ENCODE measurements around the gene SYDE1.

The SYDE1 gene

DNA sequence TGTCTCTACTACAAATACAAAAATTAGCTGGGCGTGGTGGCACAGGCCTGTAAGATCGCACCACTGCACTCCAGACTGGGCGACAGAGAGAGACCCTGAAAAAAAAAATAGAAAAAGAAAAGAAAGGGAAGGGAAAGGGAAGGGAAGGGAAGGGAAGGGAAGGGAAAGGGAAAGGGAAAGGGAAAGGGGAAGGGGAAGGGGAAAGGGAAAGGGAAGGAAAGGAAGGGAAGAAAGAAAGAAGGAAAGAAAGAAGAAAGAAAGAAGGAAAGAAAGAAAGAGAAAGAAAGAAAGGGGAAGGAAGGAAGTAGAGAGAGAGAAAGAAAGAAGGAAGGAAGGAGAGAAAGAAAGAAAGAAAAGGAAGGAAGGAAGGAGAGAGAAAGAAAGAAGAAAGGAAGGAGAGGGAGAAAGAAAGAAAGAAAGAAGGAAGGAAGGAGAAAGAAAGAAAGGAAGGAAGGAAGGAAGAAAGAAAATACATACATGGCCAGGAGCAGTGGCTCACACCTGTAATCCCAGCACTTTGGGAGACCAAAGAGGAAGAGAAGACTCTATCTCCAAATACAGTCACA is 8.1 kb upstream of the SYDE1 start:
- no peak overlapping the region for H3K4me3 ChIP-seq (ENCODE audit: low read length, poor library complexity, severe bottlenecking)
- H3K79me2 ChIP-seq (ENCODE audit: insufficient read depth, low read length): no peaks in the 10 kb centered on the region
- H3K27me3 ChIP-seq (ENCODE audit: insufficient read depth, low read length, poor library complexity, severe bottlenecking): no peaks in the 10 kb centered on the region
- no peaks in the 10 kb centered on the region for H3K36me3 ChIP-seq (ENCODE audit: insufficient read depth, low read length)
- no peaks in the 10 kb centered on the region for H3K9me2 ChIP-seq (replicated peaks; ENCODE audit: low read depth, low read length)
- H3K4me1 ChIP-seq (ENCODE audit: insufficient read depth, low read length, poor library complexity, severe bottlenecking): no peaks in the 10 kb centered on the region
- H3K4me2 ChIP-seq (ENCODE audit: low read depth, low read length, poor library complexity, severe bottlenecking): no peak overlapping the region
- no peaks in the 10 kb centered on the region for H4K20me1 ChIP-seq (ENCODE audit: insufficient read depth, low read length, poor library complexity, severe bottlenecking)
- H3K9me3 ChIP-seq (ENCODE audit: insufficient read depth, low read depth, low read length): peaks cover 4% of the 10 kb centered on the region; the same call in 1 of the 2 replicates
- no peak overlapping the region for H2AFZ ChIP-seq (ENCODE audit: low read length)
- no peak overlapping the region for H3K9ac ChIP-seq (ENCODE audit: low read depth, low read length, poor library complexity, severe bottlenecking)
- TF ChIP-seq, protein P1, sequence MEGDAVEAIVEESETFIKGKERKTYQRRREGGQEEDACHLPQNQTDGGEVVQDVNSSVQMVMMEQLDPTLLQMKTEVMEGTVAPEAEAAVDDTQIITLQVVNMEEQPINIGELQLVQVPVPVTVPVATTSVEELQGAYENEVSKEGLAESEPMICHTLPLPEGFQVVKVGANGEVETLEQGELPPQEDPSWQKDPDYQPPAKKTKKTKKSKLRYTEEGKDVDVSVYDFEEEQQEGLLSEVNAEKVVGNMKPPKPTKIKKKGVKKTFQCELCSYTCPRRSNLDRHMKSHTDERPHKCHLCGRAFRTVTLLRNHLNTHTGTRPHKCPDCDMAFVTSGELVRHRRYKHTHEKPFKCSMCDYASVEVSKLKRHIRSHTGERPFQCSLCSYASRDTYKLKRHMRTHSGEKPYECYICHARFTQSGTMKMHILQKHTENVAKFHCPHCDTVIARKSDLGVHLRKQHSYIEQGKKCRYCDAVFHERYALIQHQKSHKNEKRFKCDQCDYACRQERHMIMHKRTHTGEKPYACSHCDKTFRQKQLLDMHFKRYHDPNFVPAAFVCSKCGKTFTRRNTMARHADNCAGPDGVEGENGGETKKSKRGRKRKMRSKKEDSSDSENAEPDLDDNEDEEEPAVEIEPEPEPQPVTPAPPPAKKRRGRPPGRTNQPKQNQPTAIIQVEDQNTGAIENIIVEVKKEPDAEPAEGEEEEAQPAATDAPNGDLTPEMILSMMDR (conservative IDR thresholded peaks at IDR 0.05; ENCODE audit: low read length): no peak
- no peak for TF ChIP-seq EZH2phosphoT487 (IDR thresholded peaks at IDR 0.05; ENCODE audit: borderline replicate concordance)
- no peaks in the 10 kb centered on the region for H3F3A ChIP-seq (ENCODE audit: low read depth)

DNA sequence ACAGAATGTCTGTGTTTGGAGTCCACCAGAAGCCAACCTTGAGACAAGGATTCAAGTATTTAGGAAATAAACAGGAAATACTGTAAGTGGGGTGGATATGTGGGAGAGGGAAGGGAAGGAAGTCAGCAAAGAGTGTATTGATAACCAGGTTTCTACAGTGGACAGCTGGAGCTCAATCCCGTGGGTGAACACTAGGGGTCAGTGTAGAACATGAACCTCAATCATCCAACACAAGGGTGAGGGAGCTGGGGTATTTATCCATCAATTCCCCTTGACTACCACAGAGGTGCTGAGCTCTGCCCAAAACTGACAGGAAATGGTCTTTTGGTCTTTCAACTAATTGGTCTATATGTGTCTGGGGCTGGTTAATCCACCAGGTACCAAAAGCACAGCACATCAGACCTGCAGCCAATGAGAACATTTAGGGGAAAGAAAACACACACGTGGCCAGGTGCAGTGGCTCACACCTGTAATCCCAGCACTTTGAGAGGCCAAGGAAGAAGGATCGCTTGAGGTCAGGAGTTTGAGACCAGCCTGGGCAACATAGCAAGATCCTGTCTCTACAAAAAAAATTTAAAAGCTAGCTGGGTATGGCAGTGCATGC is 5.6 kb upstream of the SYDE1 start:
- Histone ChIP-seq H3K27me3 (ENCODE audit: insufficient read depth, low read length, poor library complexity, severe bottlenecking) (no peaks in the 10 kb centered on the region), H3K4me1 (ENCODE audit: insufficient read depth, low read length, poor library complexity, severe bottlenecking) (no peaks in the 10 kb centered on the region), H3K9ac (ENCODE audit: low read depth, low read length, poor library complexity, severe bottlenecking) (no peak overlapping the region), H3K36me3 (ENCODE audit: insufficient read depth, low read length) (no peaks in the 10 kb centered on the region), H3F3A (ENCODE audit: low read depth) (no peaks in the 10 kb centered on the region), H4K20me1 (ENCODE audit: insufficient read depth, low read length, poor library complexity, severe bottlenecking) (no peaks in the 10 kb centered on the region), H3K9me2 (replicated peaks; ENCODE audit: low read depth, low read length) (no peaks in the 10 kb centered on the region), H3K4me2 (ENCODE audit: low read depth, low read length, poor library complexity, severe bottlenecking) (no peak overlapping the region), H3K4me3 (ENCODE audit: low read length, poor library complexity, severe bottlenecking) (no peak overlapping the region), H3K9me3 (ENCODE audit: insufficient read depth, low read depth, low read length) (peaks cover 12% of the 10 kb centered on the region; the same call in 1 of the 2 replicates), H3K79me2 (ENCODE audit: insufficient read depth, low read length) (no peaks in the 10 kb centered on the region), H2AFZ (ENCODE audit: low read length) (no peak overlapping the region)
- no peak for TF ChIP-seq EZH2phosphoT487 (IDR thresholded peaks at IDR 0.05; ENCODE audit: borderline replicate concordance)
- TF ChIP-seq, protein P1 (conservative IDR thresholded peaks at IDR 0.05; ENCODE audit: low read length): peak; percentile 75

DNA sequence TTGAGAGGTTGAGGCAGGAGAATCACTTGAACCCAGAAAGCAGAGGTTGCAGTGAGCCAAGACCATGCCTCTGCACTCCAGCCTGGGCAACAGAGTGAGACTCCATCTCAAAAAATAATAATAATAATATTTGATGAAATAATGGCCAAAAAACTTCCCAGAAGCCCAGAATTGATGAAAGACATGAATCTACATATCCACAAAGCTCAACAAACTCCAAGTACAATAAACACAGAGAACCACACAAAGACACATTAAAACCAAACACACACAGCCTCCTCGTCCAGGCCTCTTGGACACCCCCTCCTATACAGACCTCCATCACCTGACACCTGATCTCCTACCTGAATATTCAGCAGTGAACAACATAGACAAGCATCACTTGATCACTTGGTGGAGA is 3.2 kb upstream of the SYDE1 start:
- peaks cover 4% of the 10 kb centered on the region for H3K4me1 ChIP-seq (ENCODE audit: insufficient read depth, low read length, poor library complexity, severe bottlenecking)
- no peaks in the 10 kb centered on the region for H3K36me3 ChIP-seq (ENCODE audit: insufficient read depth, low read length)
- H3K9ac ChIP-seq (ENCODE audit: low read depth, low read length, poor library complexity, severe bottlenecking): no peak overlapping the region
- no peak for TF ChIP-seq EZH2phosphoT487 (IDR thresholded peaks at IDR 0.05; ENCODE audit: borderline replicate concordance)
- TF ChIP-seq, protein P1 (conservative IDR thresholded peaks at IDR 0.05; ENCODE audit: low read length): no peak
- H4K20me1 ChIP-seq (ENCODE audit: insufficient read depth, low read length, poor library complexity, severe bottlenecking): no peaks in the 10 kb centered on the region
- H3K9me3 ChIP-seq (ENCODE audit: insufficient read depth, low read depth, low read length): peaks cover 12% of the 10 kb centered on the region; the same call in 1 of the 2 replicates
- H3K79me2 ChIP-seq (ENCODE audit: insufficient read depth, low read length): no peaks in the 10 kb centered on the region
- no peak overlapping the region for H2AFZ ChIP-seq (ENCODE audit: low read length)
- no peaks in the 10 kb centered on the region for H3K9me2 ChIP-seq (replicated peaks; ENCODE audit: low read depth, low read length)
- H3K27me3 ChIP-seq (ENCODE audit: insufficient read depth, low read length, poor library complexity, severe bottlenecking): no peaks in the 10 kb centered on the region
- no peaks in the 10 kb centered on the region for H3F3A ChIP-seq (ENCODE audit: low read depth)
- H3K4me2 ChIP-seq (ENCODE audit: low read depth, low read length, poor library complexity, severe bottlenecking): no peak overlapping the region
- no peak overlapping the region for H3K4me3 ChIP-seq (ENCODE audit: low read length, poor library complexity, severe bottlenecking)

Measured in Loucy (cell line).